ENCODE measurements around the gene FUBP1. TPM values are rescaled to one million over a fixed set of nuclear protein-coding genes. Genes with fewer than 3 reads are reported as not detected.

Gene FUBP1
- total RNA-seq, 1 donor from 2014 or later: 128 TPM

DNA sequence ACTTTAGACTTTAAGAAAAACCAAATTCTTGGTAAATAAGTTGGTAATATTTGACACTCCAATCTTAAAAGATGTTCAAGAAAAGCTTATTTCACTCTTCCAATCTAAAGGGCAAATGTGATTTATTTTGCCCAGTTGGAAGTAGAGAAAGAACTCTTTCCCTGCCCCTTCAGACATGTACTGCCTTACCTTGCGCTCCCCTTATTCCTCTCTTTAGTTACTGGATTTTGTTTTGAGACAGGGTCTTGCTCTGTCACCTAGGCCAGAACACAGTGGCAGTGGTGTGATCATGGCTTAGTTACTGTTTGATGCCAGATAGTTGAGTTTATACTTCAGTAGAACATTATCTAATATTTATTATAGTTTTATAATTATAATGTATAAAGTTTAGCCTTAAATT lies 27.5 kb downstream of the FUBP1 start:
- no peak for DNase-seq (ENCODE audit: low read depth)
- Histone ChIP-seq H3K4me1 (ENCODE audit: insufficient read depth, low read length) (no peaks in the 10 kb centered on the region), H3K4me2 (ENCODE audit: low read length) (no peak overlapping the region), H3K4me3 (ENCODE audit: insufficient read depth, low read depth, low read length) (no peak overlapping the region), H3K9ac (ENCODE audit: low read length) (no peak overlapping the region), H3K27ac (ENCODE audit: low read depth, low read length) (no peak overlapping the region), H4K20me1 (ENCODE audit: insufficient read depth, low read length) (peaks cover 35% of the 10 kb centered on the region), H3K36me3 (ENCODE audit: insufficient read depth, low read length) (peaks cover 86% of the 10 kb centered on the region), H2AFZ (ENCODE audit: low read depth, low read length) (no peak overlapping the region), H3K27me3 (ENCODE audit: insufficient read depth, low read length) (no peaks in the 10 kb centered on the region), H3K79me2 (ENCODE audit: insufficient read depth, low read length) (peaks cover 74% of the 10 kb centered on the region), H3K9me3 (ENCODE audit: insufficient read depth, low read depth, low read length) (no peaks in the 10 kb centered on the region)
- Mint-ChIP-seq H3K27ac (ENCODE audit: unreplicated experiment) (peak overlapping the region; percentile 72), H3K4me1 (ENCODE audit: low read depth, unreplicated experiment) (peaks cover 5% of the 10 kb centered on the region), H3K4me3 (ENCODE audit: unreplicated experiment) (peak overlapping the region; percentile 67), H3K36me3 (ENCODE audit: low read depth, unreplicated experiment) (peaks cover 23% of the 10 kb centered on the region), H3K9me3 (ENCODE audit: unreplicated experiment) (no peaks in the 10 kb centered on the region), H3K27me3 (ENCODE audit: low read depth, unreplicated experiment) (no peaks in the 10 kb centered on the region)
- TF ChIP-seq EZH2 (IDR thresholded peaks at IDR 0.05; ENCODE audit: insufficient read depth, low read length): no peak
- TF ChIP-seq CTCF (IDR thresholded peaks at IDR 0.05; ENCODE audit: insufficient read depth, low read depth, low read length): no peak
- FAIRE-seq: no peak

DNA sequence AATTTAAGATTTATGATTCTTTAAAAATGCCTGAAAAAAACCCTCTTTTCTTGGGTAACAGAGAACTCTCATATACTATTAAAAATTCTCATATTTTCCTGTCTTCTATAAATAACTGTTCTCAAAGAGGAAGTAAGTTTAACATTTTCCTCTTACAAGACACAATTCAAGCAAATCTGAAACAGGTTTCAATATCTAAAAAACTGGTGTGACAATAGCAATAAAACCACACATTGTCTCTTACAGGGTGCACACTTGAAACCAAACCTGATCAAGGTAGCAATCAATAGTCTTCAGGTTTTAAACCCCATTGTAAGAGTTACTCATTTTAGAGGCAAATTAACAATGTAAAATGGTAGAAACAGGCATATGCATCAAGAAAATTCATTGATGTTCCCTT lies 28.0 kb downstream of the FUBP1 start:
- Mint-ChIP-seq H3K9me3 (ENCODE audit: unreplicated experiment) (no peaks in the 10 kb centered on the region), H3K4me1 (ENCODE audit: low read depth, unreplicated experiment) (peaks cover 5% of the 10 kb centered on the region), H3K4me3 (ENCODE audit: unreplicated experiment) (no peak overlapping the region), H3K27me3 (ENCODE audit: low read depth, unreplicated experiment) (no peaks in the 10 kb centered on the region), H3K27ac (ENCODE audit: unreplicated experiment) (no peak overlapping the region), H3K36me3 (ENCODE audit: low read depth, unreplicated experiment) (peaks cover 23% of the 10 kb centered on the region)
- Histone ChIP-seq H3K4me2 (ENCODE audit: low read length) (no peak overlapping the region), H4K20me1 (ENCODE audit: insufficient read depth, low read length) (peaks cover 35% of the 10 kb centered on the region), H3K27ac (ENCODE audit: low read depth, low read length) (no peak overlapping the region), H3K36me3 (ENCODE audit: insufficient read depth, low read length) (peaks cover 86% of the 10 kb centered on the region), H2AFZ (ENCODE audit: low read depth, low read length) (no peak overlapping the region), H3K9me3 (ENCODE audit: insufficient read depth, low read depth, low read length) (no peaks in the 10 kb centered on the region), H3K9ac (ENCODE audit: low read length) (no peak overlapping the region), H3K4me3 (ENCODE audit: insufficient read depth, low read depth, low read length) (no peak overlapping the region), H3K79me2 (ENCODE audit: insufficient read depth, low read length) (peaks cover 70% of the 10 kb centered on the region), H3K27me3 (ENCODE audit: insufficient read depth, low read length) (no peaks in the 10 kb centered on the region), H3K4me1 (ENCODE audit: insufficient read depth, low read length) (no peaks in the 10 kb centered on the region)
- no peak for FAIRE-seq
- TF ChIP-seq CTCF (IDR thresholded peaks at IDR 0.05; ENCODE audit: insufficient read depth, low read depth, low read length): no peak
- no peak for TF ChIP-seq EZH2 (IDR thresholded peaks at IDR 0.05; ENCODE audit: insufficient read depth, low read length)
- DNase-seq (ENCODE audit: low read depth): no peak

DNA sequence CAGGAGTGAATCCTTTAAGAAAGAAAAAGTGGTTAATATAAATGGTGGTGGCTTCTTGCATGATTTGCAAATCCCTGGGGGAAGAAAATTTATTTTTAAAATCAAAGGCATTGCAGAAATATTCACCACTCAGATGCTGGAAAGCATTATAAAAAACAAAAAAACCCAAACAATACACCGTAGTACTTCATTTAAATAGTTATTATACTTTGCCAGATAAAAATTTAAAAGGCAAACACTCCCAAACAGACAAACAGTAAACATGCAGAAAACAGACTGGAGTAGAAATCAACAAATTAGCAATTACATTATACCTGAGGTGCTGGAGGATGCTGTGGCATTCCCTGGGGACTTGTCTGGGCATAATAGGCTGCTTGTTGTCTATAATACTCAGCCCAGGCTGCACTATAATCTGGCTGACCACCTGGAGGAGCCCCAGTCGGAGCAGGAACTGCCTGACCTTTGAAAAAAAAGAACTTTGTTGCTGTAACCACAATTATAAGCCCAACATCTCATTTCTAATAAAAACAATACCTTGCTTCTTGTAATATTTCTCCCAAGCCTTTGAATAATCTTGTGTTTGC lies 29.9 kb downstream of the FUBP1 start:
- no peak overlapping the region for H3K9ac ChIP-seq (ENCODE audit: low read length)
- FAIRE-seq (no peak), DNase-seq (ENCODE audit: low read depth) (peak; percentile 17)
- H3K9me3 ChIP-seq (ENCODE audit: insufficient read depth, low read depth, low read length): no peaks in the 10 kb centered on the region
- Mint-ChIP-seq H3K27ac (ENCODE audit: unreplicated experiment) (no peak overlapping the region), H3K4me1 (ENCODE audit: low read depth, unreplicated experiment) (peaks cover 2% of the 10 kb centered on the region), H3K36me3 (ENCODE audit: low read depth, unreplicated experiment) (peaks cover 13% of the 10 kb centered on the region), H3K27me3 (ENCODE audit: low read depth, unreplicated experiment) (no peaks in the 10 kb centered on the region), H3K4me3 (ENCODE audit: unreplicated experiment) (peak overlapping the region; percentile 77), H3K9me3 (ENCODE audit: unreplicated experiment) (no peaks in the 10 kb centered on the region)
- TF ChIP-seq CTCF (IDR thresholded peaks at IDR 0.05; ENCODE audit: insufficient read depth, low read depth, low read length) (no peak), EZH2 (IDR thresholded peaks at IDR 0.05; ENCODE audit: insufficient read depth, low read length) (no peak)
- H3K4me1 ChIP-seq (ENCODE audit: insufficient read depth, low read length): no peaks in the 10 kb centered on the region
- no peaks in the 10 kb centered on the region for H3K27me3 ChIP-seq (ENCODE audit: insufficient read depth, low read length)
- peaks cover 29% of the 10 kb centered on the region for H4K20me1 ChIP-seq (ENCODE audit: insufficient read depth, low read length)
- no peak overlapping the region for H3K4me2 ChIP-seq (ENCODE audit: low read length)
- no peak overlapping the region for H3K27ac ChIP-seq (ENCODE audit: low read depth, low read length)
- H3K79me2 ChIP-seq (ENCODE audit: insufficient read depth, low read length): peaks cover 56% of the 10 kb centered on the region
- no peak overlapping the region for H3K4me3 ChIP-seq (ENCODE audit: insufficient read depth, low read depth, low read length)
- no peak overlapping the region for H2AFZ ChIP-seq (ENCODE audit: low read depth, low read length)
- H3K36me3 ChIP-seq (ENCODE audit: insufficient read depth, low read length): peaks cover 76% of the 10 kb centered on the region
